HG03342 (cell line): ENCODE measurements around the gene IER2.
"Not testable (repeated sequence)": the region's sequence is repeated elsewhere in the genome, so short reads cannot be mapped to it uniquely, and the experiment has no call there.

Experiments
- ATAC-seq: cut with Tn5 transposase; IDR thresholded peaks from one replicate; pipeline ENCODE4 v1.9.1; 2021; ENCODE audit warnings: mild to moderate bottlenecking, moderate library complexity; ENCODE audit not compliant: unreplicated experiment

IER2 gene

DNA sequence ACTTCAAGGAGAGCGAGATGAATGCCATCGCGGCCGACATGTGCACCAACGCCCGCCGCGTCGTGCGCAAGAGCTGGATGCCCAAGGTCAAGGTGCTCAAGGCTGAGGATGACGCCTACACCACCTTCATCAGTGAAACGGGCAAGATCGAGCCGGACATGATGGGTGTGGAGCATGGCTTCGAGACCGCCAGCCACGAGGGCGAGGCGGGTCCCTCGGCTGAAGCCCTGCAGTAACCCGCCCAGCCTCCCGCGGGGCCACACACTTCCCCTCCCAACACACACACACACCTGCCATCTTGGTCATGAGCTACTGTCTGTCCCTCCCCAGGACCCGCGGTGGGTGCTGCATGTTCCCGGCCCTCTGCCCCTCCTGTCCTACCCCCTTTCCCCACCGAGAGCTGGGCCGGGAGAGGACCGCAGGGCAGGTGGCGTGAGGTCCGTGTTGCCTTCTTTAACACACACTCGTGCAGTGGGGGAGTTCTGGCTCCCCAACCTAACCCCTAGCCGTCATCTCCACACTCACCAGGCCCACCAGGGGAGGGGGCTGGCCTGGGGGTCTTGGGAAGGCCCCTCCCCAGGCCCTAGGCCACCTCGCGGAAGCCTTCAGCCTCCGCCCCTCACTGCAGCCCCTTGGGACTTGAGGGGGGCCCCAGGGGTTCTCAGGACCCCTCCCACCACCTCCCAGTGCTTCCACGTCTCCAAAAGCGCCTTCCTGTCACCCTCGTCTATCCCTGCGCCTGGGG is 11.9 kb upstream of the IER2 start:
- ATAC-seq, result no peak

DNA sequence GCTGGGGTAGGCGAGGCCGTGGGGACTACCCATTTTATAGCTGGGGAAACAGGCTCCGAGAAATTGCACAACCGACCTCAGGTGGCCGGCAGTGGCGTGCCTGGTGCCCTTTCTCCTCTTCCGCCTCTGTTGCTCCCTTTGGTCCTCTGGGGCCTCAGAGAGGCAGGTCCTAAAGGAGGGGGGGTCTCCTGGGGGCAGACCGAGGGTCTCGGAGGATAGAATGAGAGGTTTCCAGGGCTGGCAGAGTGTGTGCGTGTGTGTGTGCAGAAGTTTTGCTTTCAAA is 11.4 kb upstream of the IER2 start:
- ATAC-seq, result no peak

DNA sequence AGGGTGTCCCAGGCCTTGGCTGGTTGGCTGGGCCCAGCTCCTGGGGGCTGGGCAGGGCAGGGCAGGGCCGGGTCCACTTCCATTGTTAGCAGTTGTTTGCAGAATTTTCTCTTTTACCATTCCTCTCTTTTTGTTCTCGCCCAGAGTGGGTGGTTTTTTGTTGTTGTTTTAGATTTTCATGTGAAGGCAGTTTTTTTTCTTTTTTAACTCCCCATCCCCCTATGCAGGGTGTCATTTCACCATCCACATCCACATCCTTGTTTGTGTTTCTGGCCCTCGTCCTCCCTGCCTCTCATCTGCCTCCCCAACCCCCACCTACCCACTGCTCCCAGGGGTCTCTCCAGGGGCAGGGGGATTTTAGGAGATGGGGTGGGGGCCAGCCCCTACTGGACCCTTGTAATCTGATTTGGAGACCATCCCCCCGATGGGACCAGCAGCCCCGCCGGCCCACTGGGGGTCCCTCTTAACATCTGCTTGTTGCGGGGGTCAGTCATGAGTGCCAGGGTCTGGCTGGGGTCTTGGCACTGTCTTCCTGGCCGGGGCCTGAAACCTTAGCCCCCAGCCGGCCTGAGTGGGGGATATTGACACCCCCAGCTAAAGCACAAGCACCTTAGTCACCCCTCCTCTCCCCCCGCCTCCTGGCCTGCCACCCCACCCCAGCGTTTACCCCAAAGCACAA is 10.4 kb upstream of the IER2 start:
- no peak for ATAC-seq

DNA sequence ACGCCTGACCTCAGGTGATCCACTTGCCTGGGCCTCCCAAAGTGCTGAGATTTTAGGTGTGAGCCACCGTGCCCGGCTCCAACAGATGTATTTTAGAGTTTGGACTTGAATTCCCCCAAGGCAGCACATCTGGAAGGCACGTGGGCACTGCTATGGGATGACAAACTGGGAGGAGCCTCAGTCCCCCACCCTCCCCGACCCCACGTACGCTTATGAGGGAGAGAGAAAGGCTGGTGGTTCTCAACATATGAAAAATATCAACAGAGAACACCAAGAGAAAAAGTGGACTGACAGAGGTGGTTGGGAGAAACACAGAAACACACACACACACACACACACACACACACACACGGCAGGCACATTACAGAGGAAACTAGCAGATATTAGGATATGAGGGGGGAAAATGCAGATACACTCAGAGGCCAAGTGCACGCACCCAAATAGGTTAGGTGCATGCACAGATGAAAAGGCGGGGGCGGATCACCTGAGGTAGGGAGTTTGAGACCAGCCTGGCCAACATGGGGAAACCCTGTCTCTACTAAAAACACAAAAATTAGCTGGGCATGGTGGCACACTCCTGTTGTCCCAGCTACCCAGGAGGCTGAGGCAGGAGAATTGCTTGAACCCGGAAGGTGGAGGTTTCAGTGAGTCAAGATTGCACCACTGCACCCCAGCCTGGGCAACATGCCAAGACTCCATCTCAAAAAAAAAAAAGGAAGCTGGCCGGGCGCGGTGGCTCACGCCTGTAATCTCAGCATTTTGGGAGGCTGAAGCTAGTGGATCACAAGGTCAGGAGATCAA is 3.2 kb upstream of the IER2 start:
- no peak for ATAC-seq

DNA sequence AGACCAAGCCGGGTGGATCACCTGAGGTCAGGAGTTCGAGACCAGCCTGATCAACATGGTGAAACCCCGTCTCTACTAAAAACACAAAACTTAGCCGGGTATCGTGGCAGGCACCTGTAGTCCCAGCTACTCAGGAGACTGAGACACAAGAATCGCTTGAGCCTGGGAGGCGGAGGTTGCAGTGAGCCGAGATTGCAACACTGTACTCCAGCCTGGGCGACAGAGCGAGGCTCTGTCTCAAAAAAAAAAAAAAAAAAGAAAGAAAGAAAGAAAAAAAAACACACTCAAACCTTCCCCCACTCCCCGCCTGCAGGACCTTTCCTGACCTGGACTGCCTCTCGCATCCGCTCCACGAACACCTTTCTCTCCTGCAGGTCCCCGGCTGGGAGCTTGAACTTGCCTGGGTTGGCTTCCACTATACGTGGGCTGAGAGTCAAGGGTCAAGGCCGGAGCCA is 1.0 kb upstream of the IER2 start:
- ATAC-seq, result not testable (repeated sequence)

DNA sequence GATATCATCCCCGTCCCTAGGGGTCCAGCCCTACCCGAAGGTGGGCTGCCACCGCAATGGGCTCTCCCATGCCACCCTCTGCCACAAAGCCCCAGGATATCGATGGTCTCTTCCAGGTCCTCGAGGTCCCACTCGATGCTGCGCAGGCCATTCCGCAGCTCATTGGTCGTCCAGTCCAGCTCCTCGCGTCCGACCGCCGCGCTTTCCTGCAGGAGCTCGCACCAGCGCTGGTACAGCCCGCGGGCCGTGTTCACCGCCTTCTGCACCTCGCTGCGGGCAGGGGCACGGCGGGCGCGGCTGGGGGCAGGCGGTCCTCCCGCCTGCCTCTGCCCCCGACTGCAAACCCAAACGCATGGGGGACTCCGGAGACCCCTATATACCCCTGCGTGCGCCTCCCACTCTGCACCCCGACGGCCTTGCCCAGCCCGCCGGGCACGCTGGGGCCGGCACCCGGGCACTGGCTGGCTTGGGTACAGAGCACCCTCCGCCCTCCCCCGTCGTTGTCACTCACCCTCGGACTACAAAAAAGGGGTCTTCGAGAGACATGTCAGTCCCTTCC is 504 bp upstream of the IER2 start:
- no peak for ATAC-seq

DNA sequence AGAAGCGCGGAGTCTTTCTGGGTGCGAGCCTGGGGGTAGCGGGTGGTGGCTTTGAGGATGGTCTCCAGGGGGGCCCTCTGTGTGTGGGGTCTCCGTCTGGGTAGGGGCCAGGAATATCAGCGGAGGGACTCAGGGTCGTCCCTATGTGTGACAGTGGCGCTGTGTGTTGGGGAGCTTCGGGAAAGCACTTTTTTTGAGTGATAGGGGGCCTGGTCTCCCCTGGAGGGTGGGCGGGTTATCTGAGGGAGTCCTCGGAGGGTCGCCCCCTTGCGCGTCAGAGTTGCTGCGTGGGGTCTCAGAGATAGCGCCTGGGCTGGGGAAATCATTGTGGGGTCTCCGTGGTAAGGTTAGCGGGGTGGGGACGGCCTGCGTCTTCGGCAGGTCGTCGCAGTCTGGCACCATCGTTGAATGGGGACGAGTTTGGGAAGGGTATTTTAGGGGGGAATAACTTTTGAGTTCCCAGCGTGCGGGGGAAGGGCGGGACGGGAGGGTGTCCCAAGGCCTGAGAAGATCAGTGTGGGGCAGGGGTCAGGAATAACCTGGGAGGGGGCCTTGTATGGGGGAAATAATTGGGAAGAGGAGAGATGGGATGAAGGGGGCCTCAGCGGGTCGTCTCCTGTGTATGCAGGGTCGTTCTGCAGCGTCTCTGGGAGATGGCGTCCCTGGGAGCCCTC is 857 bp downstream of the IER2 start:
- ATAC-seq, result no peak

DNA sequence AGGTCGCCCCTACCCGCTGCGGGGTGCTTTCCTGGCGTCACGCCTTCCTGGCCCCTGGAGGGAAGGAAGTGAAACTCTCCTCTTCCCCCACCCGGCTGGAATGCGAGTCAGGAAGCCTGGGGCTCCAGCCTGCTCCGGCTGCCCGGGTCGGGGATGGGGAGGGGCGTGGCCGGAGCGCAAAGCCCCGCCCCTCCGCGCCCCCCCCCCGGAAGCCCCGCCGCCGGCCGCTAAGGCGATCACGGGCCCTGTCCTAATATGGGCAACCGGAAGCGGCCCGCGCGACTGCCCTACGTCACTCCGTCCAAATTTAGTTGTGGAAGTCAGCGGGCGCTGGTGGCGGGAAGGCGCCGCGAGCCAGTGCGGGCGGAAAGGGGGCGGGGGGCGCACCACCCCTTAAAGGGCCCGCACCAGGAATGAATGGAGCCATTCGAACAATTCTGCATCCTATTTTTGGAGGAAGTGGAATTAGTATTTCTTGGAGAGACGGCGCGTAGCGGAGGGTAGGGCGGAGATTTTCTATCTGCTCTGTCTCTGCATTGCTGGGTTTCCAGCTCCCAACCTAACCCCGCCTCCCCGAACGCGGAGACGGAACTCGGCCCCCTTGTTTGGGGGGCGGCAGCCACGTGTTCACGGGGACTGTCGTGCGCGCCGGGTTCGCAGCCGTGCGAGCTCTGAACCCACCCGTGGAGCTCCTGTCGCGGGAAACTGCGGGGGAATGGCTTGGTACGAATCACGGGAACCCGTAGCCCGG is 1.6 kb downstream of the IER2 start:
- peak; percentile 35 for ATAC-seq

DNA sequence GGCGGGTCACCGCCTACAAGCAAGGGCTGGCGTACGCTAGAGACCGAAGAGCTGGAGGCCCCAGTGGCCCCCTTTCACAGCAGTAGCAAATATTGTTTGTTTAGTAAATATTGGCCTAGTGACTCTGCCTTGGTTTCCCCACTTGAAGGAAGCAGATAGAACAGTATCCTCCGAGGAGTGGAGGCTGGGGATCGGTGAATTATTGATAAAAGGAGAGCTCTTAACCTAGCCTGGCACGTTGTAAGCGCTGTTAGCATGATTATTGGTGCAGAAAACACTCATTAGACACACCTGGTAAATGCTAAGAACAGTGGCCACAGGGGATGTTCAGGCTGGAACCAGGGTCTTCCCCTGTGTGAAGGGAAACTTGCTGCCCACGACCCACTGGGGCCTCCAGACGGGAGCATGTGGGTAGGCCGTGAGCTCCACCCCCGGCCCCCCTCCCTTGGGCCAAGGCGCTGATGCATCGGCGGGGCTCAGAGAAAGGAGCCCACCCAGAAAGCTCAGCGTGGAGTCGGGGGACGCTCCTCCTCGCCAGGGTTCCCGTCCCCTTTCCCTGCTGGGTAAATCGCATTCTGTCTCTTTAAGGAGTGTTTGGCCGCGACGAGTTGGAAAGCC is 2.3 kb downstream of the IER2 start:
- peak; percentile 7 for ATAC-seq

DNA sequence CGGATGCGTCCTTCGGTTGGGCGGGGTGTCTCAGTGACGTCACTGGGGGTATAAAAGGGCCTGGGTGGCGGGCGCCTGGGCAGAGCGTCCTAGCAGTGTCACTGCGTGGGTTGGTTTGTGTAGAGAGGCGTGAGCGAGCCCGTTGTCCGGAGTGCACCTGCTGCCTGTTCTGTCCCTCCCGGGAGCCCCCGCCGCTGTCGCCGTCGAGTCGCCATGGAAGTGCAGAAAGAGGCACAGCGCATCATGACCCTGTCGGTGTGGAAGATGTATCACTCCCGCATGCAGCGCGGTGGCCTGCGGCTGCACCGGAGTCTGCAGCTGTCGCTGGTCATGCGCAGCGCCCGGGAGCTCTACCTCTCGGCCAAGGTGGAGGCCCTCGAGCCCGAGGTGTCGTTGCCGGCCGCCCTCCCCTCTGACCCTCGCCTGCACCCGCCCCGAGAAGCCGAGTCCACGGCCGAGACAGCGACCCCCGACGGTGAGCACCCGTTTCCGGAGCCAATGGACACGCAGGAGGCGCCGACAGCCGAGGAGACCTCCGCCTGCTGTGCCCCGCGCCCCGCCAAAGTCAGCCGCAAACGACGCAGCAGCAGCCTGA is 2.9 kb downstream of the IER2 start:
- peak; percentile 26 for ATAC-seq

DNA sequence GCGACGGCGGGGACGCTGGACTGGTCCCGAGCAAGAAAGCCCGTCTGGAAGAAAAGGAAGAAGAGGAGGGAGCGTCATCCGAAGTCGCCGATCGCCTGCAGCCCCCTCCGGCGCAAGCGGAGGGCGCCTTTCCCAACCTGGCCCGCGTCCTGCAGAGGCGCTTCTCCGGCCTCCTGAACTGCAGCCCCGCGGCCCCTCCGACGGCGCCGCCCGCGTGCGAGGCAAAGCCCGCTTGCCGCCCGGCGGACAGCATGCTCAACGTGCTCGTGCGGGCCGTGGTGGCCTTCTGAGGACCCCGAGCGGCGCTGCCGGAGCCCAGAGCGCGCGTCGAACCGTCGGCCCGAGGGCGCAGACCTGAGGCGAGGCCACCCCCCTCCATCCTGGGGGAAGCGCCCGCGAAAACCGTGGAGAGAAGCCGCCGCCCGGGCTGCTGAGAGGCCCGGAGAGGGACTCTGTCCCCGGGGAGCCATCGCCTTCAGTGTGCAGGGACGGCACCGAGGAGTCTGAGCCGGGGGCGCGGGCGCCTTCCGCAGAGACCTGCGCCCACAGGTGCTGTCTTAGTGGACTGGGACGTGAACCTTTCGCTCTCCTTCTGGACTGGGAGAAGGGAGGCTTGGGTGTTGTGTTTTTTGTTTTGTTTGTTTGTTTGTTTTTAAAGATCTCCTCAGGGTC is 3.5 kb downstream of the IER2 start:
- ATAC-seq, result no peak

DNA sequence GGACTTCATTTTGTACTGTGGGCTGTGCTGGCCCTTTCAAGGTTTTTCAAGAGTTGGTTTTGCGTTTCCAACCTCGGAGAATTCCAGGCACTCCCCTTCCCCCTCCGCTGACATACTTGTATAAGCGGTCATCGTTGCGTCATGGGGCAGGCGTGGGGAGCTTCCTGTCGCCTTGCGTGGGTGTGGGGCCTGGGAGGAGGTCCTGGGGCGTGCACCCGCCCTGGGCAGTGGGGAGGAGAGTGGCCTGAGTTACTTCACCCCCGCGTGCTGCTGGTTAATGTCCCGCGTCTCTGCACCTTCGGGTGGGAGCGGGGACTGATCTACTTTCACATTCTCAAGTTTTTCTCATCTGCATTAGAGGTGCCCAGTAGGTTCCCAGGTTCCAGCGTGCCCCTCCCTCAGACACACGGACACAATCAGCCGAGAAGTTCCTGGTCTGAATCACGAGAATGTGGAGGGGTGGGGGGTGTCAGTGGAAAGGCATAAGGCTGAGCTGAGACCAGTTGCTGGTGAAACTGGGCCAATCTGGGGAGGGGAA is 4.1 kb downstream of the IER2 start:
- no peak for ATAC-seq

DNA sequence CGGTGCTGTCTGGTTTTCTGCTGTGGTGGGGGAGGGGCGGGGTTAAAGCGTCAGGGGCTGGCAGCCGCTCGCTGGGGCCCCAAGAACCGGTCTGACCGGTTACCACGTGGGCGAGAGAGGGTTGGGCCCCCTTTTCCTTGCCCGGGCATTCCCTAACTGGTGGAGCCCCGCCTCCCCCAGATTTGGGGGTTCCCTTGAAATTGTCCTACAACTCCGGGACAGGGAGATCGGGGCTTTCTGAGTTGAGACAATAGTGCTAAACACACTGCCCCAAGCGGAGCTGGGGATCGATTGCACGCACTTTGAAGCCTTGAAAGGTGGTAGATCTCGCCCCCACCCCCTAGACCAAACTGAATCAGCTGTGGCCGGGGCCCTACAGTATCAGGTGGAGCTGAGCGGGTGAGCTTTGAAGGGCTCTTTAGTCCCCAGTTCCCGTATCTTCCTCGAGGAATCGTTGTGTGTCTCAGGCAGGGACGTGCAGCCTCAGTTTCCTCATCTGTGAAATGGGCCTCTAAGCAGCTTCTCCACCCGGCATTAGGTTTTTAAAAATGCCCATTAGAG is 4.8 kb downstream of the IER2 start:
- no peak for ATAC-seq

DNA sequence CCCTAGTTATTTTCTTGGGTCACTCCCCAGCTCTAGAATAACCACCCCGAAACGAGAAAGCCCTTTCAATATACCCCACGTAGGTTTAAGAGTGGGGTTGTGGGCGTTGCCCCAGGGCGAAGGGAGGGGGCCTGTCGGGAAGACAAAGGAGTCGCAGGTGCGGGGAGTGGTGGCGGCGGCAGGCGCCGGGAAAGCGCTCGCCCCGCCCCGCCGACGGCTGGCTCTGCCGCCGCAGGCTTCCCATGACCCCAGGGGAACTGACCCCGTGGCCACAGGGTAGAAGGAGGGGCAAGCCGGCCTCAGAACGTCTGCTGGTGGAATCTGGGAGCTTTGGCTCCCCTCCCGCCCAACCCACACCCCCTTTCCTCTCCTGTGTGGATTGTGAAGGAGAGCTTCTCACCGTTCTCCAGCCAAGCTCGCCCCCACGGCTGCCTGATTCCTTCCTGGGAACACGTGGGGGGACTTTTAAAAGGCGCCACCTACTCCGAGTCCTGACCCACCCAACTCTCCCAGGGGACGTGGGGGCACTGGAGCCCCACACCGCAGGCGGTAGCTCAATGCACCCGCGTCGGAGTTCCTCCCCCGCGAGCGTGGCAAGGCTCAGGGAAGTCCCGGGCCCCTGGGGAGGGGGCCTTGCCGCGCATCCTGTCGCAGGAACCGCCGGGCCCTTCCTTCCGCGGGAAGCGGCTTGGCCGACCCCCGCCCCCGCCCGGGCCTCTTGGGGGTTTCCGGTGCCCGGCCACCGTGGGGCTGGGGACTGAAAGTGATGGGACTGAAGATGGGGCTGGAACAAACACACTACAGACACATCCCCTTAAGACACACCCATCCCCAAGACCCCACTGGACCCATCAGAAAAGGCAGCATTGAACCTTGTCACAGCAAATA is 5.5 kb downstream of the IER2 start:
- no peak for ATAC-seq

DNA sequence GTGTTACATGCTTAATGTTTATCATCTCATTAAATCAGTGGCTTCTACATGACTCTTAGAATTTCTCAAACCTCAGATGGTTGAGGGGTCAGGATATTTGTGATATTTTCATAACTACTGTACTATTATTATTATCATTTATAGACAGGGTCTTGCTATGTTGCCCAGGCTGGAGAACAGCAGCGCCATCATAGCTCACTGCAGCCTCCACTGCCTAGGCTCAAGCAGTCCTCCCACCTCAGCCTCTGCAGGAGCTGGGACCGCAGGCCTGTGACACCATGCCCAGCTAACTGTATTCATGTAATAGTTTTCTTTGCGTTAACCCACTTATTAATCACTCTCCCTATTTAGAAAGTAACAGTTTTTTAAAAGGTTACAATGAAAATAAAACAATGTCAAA is 9.5 kb downstream of the IER2 start:
- ATAC-seq, result no peak

DNA sequence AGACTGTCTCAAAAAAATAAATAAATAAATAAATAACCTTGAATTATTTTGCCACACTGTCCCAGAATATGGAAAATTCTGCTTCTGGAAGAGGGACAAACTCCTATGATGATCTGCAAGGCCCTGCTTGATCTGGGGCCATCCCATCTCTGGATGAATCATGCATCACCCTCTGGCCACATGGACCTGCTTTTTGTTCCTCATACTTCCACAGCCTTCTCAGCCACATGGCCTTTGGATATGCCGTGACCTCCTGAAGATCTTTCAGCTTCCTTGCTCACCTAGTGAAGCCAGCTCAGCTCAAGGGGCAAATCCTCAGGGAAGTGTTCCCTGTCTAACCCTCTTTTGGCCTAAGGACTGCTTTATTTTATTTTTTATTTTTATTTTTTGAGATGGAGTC is 10.3 kb downstream of the IER2 start:
- no peak for ATAC-seq
